HG02870 (cell line): ENCODE data around the gene ARHGEF4.
A peak's percentile ranks its signal among the peaks of the same experiment; 100 is the strongest.

Experiments
- ATAC-seq: cut with Tn5 transposase; IDR thresholded peaks from one replicate; pipeline ENCODE4 v1.9.1; 2021; ENCODE audit warnings: mild to moderate bottlenecking, moderate library complexity; ENCODE audit not compliant: unreplicated experiment

ARHGEF4 gene

DNA sequence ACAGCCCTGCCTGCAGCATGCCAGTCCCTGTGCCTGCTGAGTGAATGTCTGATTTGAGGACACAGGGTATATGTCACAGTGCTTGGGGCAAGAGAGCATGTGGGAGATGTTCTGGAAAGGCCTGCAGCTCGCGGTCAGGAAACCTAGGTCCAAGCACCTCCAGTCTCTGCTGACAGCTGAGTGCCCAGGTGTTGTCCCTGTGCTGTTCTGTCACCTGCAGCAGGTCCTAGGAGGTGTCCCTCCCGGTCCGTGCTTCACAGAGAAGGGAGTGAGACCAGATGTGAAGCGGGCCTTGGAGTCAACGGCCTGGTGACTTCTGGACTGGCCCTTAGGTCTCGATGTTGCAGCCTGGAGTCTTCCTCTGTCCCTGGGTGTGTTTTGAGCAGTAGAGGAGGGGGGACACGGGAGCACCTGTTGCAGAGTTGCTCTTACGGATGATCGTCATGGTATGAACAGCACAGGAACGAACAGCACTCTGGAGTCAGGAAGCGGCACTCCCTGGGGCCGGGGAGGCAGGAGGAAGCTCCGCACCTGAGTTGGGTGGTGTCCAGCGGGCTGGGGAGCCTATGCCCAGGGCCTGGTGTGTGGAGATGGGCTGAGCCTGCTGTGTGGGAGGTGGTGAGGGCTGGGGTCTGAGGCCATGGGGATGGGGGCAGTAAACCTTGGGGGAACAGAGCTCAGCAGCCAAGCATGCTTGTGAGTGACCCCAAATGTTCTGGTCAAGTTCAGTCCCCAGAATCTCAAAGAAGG is 21.6 kb upstream of the ARHGEF4 start:
- ATAC-seq: no peak

DNA sequence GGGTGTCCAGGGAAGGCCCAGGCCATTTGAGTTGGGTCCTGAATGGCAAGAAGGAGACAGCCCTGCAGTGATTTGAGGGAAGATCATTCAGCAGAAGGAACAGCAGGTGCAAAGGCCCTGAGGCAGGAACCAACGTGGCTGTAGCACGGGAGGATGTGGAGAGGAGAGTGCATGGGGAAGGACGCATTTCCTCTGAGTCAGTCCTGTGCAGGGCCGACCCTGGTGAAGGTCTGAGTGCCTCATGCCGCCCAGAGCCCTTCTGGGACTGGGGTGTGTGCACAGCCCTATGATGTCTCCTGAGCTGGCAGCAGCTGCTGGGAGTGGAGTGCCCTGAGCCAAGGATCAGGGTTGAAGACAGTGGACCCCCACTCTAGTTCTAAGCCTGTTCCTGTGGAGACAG is 17.9 kb upstream of the ARHGEF4 start:
- no peak for ATAC-seq

DNA sequence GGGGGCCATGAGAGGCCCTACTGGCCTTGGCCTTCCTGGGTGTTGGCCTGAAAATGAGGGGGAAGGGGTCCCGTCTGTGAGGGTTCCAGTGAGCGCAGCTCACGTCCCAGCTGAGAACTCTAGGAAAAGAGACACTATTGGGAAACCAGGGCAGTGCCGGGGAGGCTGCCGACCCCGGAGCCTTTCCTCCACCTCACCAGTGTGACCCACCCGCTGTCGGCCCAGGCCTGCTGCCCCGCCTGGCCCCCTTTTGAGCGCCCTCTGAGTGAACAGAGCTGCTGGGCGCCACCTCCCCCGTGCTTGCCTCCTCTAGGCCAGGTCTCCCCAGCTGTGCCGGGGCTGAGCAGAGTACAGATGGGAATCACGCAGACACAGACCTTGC is 17.5 kb upstream of the ARHGEF4 start:
- no peak for ATAC-seq

DNA sequence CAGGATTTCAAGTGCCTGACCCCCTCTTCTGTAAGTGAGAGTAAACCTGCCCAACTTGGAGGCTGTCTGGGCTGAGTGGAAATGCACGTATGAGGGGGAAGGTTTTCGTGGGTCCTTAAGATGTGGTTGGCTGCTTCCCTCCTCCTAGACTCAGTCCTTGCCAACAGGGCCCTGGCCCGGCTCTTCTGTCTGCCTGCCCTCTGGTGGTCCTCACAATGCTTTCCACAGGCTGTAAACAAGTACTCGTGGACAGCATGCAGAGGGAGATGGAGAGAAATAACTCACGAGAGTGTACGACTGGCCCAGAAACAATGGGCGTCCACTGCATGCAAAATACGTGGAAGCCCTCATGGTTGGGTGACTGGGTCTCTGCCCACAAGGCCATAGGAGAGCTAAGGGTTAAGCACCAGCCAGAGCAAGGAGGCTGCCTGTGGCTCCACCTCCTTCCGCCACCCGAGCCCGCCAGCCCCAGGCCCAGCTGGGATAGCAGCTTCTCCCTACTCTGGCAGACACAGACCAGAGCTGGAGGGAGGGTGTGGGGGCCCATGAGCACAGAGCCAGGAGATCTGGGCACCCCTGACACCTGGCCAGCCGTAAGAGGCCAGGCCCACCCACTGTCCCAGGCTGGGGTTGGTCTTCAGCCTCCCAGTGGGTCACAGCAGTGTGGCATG is 17.0 kb upstream of the ARHGEF4 start:
- ATAC-seq: no peak

DNA sequence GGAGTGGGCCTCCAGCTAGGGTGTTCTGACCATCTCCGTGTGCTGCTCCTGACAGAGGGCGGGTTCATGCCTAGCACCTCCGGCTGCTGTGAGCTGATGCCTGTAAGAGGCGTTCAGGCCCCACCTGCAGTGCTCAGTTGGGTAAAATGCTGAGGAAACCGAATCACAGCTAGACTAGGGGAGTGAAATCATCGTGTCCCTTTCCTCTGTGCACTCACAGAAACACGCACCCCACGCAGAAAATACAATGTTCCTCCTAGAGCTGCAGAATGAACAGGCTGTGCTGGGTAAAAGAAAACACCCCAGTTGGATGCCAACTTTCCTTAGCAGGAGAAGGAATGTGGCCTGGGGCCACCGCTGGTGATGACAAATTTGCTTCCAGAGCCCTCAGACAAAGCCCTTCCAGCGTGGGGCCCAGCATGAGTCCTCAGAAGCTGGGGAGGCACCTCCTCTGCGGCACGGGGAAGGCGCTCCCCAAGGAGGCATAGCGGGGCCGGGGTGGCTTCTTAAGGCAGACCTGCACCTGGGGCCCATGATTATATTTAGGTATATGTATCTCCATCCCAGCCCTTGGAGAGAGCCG is 16.3 kb upstream of the ARHGEF4 start:
- ATAC-seq: no peak

DNA sequence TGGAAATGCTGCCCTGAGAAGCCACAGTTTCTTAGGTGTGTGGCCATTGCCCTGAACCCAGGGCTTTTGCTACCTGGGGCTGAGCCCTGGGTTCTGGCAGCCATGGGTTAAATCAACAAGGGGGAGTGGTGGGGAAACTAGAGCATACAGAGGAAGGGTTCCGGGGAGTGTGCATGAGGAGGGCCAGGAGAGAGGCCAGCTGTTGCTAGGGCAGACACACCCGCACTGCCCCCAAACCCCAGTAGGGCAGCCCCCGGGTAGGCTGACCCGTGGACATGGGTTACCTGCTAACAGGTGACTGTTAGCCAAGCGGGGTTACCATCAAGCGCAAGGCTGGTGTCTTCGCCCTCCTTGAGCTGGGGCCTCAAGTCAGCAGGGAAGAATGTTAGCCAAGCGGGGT is 14.8 kb upstream of the ARHGEF4 start:
- no peak for ATAC-seq

DNA sequence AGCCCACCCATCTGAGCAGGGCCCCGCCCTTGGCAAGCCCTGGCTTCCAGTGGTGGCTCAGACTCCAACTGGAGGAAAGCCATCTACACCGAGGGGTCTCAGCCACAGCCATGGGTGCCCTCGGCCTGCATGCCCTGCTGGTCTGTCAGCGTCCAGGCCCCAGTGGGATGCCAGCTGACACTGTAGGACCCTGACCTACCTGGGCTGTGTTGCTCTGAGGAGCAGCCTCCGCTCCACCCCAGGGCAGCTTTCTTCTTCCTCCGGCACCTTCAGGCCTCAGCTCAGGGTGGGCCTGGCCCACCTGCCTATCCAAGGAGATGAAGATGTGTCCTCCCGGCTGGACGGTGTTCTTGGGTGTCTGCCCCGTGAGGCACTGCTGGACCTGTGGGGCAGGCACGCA is 13.9 kb upstream of the ARHGEF4 start:
- no peak for ATAC-seq

DNA sequence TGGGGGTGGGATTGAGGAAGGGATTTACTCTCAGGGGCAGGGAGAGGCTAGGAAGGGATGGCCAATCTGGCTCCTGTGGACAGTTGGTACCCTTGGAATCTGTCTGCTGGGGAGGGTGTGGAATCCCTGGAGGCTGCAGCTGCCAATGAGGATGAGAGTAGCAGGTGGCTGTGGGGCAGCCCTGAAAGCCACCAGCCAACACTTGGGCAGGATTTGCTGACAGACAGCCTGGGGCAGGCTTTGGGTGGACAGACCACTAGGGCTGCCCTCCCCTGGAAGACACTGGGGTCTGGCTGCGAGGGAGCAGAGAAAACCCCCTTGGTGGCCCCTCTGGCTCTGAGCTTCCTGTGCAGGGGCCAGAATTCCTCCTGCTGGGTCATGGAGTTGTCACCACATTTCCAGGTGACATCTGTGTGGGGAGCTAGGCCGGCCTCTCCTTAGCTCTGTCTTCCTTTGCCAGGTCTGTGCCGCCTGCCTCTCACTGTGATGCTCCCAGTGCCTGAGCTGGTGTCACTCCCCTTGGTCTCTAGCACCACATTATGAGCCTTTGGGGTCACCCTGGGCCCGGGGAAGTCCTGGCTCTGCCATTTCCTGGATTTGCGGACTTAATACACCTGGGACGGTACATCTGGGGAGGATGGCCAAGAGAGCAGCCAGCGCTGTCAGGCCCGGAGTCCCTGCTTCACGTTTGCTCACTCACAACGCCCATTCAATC is 13.4 kb upstream of the ARHGEF4 start:
- no peak for ATAC-seq

DNA sequence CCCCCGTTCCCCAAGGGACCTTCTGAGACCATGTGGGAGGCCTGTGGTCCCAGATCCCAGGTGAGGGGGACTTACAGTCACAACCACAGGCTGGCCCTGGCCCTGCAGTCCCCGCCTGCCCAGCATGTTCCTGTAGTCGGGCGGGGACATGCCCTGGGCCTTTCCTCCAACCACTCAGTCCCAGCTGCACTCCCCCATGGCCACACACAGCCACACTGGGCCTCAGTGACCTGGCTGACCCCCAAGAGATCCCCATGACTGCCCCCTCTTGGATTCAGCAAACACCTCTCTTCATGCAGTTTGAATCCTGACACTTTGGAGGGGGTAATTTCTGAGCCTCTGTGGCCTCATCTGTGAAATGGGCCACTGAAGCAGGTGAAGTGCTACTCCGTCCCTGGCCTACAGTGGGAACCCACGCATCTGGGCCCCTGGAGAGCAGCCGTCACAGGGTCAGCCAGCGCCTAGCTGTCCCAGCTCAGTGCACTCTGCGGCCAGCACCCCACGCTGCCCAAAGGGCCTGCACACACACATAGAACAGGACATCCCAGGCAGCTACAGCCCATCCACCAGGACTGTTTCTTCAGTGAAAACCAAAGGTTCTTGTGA is 12.7 kb upstream of the ARHGEF4 start:
- peak; percentile 48 for ATAC-seq

DNA sequence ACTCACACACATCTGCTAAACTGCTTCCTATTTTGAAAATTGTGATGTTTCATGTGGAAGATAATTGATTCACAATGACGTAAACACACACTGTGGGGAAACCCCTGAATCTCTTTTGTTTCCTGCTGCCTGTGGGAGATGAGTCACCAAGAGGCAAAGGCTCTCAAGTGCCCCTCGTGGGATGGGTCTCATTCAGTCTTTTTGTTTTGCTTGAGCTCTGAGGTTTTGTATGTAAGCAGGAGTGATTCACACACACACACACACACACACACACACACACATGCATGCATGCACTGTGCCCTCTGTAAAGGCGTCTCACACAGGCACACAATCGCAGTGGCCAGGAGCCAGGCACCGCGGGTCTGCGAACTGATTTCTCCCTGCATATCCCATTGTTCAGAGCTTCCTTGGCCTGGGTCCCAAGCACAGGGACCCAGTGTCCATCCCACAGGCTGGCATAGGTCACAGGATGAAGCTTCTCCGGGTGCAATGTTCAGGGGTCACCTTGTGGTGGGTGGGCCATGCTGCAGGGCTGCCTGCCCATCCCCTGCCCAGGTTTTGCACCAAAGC is 12.1 kb upstream of the ARHGEF4 start:
- ATAC-seq: peak; percentile 95

DNA sequence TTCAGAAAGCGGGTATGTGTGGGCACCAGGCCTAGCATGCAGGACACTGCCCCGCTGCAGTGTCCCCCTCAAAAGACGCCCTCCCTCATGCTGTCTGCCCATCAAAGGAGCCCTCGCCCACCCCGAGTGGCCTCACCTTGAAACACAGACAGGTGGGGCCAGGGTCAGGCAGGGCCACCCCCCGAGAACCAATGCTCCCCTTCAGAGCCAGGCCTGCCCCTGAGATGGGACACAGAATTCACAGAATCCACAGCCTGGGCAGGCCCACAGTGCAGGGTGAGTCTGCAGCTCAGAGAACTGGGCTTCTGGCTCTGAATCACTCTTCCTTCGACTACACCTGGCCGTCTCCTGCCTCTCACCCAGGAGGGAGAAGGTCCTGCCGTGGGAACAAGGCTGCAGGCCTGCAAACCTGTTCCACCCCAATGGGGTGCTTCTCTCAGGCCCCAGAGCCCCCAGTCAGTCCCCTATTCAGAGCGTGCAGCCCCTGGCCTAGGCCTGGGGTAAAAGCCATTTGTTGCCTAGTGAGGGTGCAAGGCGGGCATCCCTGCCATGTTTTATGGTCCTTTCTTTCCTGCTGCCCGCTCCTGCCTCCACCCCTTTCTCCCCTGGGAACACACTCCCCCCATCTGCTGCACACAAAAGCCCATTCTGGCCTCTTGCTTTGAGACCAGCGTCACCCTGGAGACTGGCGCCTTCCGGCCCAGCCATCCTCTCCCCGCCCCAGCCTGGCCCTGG is 11.3 kb upstream of the ARHGEF4 start:
- ATAC-seq: no peak

DNA sequence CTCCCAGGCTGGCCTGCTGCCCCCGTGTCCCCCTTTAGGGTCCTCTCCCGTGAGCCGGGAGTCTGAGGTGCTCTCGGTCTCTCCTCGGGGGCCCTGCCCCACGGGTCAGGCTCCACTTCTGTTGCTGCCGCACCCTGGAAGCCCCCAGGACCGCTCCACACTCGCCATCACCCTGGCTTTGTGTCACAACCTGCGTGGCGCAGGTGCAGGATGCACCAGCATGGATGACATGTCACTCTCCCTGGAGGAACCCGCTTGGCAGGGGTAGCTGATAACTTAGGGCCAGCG is 10.8 kb upstream of the ARHGEF4 start:
- ATAC-seq: no peak

DNA sequence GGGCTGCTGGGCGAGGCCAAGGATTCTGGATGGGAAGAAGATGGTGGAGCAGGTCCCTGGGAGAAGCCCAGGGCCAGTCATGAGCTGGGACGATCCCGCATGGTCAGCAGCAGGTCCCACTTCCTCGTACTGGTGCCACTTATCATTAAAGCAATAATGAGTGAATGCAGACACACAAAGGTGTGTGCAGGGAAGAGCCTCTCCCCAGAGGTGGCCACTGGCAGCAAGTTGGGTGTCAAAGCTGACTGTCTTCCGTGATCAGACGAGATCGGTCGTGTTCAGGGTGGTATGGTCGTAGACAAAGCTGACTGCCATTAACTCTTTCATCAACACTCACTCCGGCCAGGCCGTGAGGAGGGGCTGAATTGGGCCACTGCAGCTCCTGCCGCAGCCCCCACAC is 10.3 kb upstream of the ARHGEF4 start:
- ATAC-seq: no peak

DNA sequence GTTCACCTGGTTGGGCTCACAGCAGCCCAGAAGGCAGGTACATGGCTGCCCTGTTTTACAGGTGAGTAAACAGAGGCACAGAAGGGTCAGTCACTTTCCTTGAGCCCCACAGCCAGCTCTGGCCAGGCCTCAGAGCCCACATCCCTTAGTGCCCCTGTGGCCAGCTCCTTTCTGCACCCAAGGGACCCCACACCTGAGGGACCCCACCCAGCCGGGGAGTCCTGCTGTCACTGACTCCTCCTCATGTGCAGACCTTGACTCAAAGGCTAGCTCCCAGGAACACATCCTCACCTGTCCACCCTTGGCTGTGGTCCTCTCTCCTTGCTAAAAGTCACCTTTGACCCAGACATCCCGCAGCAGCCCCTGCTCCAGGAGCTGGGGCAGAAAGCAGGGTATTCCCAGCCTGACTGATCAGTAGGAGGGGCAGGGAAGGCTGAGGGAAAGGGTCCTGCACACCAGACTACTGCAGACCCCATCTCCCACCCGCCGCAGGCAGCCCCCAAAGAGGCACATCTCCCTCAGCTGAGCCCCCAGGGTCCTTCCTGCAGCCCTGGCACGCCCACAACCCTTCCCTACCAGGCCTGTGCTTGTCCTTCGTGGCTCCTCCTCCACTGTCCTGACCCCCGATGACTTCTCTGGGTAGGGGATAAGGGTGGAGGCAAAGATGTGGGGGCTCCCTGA is 9.8 kb upstream of the ARHGEF4 start:
- ATAC-seq: no peak

DNA sequence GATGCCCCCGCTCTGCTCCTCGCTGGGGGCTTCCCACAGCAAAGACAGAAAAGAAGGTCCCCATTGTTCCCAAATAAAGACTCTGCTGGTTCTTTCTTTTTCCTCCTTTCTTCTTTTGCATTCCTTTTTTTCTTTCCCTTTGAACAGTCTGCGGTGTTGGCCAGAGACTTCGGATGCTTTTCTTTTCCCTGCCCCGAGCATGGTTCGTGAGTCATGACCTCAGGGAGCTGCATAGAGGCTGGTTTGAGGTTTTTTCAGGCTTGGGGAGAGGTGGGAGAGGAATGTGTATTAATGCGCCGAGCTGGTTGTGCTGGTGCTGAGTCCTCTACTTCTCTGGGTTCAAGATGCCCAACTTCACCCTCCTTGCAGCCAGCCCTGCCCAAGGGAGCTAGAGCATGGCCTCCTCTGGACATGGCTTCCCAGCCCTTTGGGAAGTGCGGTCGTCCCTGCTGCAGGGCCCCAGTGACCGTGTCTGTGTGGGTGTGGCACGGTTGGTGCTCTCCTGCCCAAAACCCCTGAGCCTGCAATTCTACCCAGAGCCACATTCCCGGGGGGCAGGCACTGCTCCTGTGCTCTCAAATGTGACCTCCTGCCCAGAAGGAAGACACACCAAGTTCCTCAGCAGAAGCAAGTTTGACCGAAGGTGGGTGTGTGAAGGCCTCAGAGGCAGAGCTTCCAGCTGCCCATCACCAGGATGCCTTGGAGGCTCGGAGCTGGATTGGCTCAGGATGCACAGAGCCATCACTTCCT is 9.0 kb upstream of the ARHGEF4 start:
- no peak for ATAC-seq

DNA sequence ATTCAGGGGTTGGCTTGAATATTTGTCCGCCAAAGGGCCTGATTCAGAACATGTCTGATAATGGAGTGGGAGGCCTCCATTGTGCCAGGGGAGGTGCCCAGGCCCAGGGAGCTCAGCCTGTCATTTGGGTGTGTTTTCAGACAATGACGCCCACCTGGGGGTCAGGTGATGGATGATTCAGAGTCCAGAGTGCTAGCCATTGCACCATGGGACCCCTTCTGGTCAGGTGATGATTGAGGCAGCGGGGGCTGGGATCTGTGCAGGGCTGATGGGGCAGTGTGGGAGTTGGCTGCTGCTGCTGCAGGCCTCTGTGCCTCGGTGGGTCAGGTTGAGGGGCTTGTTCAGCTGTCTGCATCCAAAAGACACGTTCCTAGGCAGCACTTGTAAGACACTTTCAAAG is 8.3 kb upstream of the ARHGEF4 start:
- ATAC-seq: no peak

DNA sequence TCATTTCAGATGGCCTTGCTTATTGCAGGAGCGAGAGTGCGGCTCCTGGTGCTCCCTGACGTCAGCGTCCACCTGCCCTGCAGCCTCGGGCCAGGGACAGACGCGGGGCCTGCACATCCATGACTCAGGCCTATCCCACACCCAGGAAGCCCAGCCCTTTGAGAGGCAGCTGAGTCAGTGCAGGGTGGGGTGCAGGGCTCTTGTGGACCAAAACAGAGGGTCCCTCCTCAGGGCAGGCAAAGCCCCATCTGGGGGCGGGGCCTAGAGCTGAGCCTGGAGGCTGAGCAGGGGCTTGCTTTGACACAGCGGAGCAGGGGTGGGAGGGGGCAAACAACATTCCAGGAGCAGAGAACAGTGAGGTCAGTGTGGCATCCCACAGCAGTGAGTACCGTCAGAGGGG is 7.7 kb upstream of the ARHGEF4 start:
- ATAC-seq: no peak

DNA sequence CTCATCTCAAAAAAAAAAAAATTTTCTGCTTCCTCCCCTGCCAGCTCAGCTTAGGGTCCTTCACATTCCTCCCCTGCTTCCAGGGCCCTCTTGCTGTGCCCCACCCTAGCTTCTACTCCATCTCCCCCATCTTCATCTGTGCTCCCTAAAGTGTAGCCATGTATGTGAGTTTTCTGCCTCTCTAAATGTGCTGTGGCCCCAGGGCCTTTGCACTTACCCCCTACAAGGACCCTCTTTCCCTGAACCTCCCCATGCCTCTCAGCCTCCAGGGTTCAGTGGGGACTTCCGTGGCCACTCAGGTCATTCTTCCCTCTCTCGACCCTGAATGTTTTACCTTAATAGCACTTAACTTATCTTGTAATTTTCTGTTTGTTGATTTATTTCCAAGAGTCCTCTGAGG is 6.2 kb upstream of the ARHGEF4 start:
- ATAC-seq: no peak

DNA sequence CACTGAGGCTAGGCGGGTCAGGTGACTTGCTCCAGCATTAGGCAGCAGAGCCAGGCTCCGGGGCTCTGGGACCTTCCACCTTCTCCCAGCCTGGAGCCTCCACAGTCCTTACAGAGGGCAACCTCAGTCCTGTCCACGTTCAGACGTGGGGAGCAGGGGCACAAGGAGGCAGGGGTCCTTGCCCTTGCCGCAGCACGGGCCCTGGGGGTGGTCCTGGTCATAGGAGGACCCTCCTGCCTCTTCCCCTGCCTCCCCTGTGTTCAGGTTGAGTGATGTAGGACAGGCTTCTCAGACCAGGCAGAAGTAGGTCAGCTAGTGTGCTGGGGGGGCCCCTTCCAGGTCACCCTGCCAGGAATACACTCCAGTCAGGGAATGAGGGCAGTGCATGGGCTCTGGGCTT is 5.4 kb upstream of the ARHGEF4 start:
- no peak for ATAC-seq
